NCI-H2107 treated with DMSO at 0.1 percent for 48 hours (cell line): ENCODE data around the gene MMP14.
"Not testable (repeated sequence)": the region's sequence is repeated elsewhere in the genome, so short reads cannot be mapped to it uniquely, and the experiment has no call there.

ENCODE experiments used
- DNase-seq: peaks from one replicate; lab custom pipeline; 2025; ENCODE audit not compliant: unreplicated experiment; lab: John Stamatoyannopoulos, UW

MMP14 gene

DNA sequence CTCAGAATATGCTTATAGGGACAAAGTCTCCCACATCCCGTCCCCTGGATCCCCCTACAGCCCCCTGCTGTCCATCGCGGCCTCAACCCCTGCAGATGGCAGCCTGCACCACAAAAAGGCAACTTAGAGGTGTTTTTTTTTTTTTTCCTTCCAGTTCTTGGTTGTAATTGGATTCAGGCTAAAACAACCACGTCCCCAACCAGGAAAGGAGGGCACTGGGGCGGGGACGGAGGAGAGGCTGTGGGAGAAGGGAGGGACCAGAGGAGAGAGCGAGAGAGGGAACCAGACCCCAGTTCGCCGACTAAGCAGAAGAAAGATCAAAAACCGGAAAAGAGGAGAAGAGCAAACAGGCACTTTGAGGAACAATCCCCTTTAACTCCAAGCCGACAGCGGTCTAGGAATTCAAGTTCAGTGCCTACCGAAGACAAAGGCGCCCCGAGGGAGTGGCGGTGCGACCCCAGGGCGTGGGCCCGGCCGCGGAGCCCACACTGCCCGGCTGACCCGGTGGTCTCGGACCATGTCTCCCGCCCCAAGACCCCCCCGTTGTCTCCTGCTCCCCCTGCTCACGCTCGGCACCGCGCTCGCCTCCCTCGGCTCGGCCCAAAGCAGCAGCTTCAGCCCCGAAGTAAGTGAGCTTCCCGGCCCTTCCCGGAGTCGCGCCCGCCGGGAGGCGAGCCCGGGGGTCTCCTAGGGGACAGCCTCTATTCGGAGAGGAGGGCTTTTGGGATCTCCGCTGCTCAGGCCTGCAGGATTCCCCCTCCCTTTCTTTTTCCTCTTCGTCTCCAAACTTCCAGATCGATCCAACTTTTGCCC, at the start of gene MMP14:
MMP14 (plus strand) TSS at position 285 of the 813 bp plus-strand sequence; CDS start at position 518, 233 bp downstream.
- DNase-seq: no peak

DNA sequence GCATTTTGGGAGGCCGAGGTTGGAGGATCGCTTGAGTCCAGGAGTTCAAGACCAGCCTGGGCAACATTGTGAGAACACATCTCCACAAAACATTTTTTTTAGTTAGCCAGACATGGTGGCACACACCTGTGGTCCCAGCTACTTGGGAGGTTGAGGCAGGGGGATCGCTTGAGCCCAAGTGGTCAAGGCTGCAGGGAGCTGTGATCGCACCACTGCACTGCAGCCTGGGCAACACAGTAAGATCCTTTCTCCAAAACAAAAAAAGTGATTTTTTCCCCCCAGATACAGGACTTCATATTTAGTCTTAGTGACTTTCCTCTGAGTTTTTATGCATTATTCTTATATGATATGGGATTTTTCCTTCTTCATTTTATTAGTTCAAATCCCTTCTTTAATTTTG, 49.7 kb upstream of the MMP14 start:
- DNase-seq: no peak

DNA sequence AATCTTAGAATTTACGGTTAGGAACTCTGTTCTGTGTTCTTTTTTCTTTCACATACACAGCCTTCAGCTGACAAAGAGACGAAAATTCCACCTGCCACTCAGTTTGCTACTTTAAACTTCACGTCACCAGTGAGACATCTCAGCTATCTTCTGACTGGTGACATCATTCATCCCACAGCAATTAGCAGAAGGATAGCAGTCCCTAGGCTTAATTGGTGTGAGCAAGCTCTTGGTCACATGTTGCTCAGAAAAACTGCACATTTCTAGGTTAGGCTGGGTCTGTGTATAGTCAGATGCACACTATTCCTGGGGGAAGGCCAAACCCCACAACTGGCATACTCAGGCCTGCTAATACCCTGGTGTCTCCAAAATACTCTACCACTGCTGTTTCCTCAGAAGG, 45.1 kb upstream of the MMP14 start:
- no peak for DNase-seq

DNA sequence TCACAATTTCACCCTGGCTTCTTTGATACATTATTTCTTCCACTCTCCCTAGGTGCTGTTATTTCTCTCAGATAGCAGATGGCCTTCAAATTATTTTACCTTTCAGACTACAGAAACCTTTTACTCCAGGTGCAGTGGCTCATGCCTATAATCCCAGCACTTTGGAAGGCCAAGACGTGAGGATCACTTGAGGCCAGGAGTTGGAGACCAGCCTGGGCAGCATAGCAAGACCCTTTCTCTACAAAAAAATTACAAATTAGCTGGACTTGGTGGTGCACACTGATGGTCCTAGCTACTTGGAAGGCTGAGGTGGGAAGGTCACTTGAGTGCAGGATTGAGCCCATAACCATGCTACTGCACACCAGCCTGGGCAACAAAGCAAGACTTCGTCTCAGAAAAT, 44.2 kb upstream of the MMP14 start:
- DNase-seq: no peak

DNA sequence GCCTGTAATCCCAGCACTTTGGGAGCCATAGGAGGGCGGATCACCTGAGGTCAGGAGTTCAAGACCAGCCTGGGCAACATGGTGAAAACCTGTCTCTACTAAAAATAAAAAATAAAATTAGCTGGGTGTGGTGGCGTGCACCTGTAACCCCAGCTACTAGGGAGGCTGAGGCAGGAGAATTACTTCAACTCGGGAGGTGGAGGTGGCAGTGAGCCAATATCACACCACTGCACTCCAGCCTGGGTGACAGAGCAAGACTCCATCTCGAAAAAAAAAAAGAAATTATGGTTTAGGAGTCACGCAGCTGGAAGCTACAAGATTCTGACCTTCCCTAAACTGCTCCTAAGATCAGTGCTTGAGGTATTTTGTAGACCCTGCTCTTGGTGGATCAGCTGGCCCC, 42.8 kb upstream of the MMP14 start:
- DNase-seq: not testable (repeated sequence)

DNA sequence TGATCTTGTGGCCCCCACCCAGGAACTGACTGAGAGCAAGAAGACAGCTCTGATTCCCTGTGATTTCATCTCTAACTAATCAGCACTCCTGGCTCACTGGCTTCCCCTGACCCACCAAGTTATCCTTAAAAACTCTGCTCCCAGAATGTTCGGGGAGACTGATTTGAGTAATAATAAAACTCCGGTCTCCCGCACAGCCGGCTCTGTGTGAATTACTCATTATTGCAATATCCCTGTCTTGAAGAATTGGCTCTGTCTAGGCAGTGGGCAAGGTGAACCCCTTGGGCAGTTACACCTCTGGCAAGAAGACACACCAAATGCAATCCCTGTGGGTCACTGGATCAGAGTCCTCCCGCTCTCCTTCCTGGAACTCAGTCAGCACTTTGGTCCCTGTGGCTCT, 42.4 kb upstream of the MMP14 start:
- DNase-seq: no peak

DNA sequence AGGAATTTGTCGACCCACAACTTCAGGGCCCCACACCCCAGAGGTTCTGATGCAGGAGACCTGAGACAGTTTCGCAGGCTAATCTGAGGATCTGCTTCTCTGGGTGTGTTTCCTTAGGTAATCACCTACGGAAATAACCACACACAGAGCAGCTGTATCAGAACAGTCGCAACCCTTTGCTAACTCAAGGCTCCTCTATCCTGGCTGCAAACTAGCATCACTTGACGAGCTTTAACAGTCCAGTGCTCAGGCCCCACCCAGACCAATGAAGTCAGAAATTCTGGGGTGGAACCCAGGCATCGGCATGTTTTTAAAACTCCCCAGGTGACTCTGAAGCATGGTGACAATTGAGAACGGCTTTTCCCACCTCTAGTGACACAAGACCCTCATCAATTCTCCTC, 41.8 kb upstream of the MMP14 start:
- no peak for DNase-seq

DNA sequence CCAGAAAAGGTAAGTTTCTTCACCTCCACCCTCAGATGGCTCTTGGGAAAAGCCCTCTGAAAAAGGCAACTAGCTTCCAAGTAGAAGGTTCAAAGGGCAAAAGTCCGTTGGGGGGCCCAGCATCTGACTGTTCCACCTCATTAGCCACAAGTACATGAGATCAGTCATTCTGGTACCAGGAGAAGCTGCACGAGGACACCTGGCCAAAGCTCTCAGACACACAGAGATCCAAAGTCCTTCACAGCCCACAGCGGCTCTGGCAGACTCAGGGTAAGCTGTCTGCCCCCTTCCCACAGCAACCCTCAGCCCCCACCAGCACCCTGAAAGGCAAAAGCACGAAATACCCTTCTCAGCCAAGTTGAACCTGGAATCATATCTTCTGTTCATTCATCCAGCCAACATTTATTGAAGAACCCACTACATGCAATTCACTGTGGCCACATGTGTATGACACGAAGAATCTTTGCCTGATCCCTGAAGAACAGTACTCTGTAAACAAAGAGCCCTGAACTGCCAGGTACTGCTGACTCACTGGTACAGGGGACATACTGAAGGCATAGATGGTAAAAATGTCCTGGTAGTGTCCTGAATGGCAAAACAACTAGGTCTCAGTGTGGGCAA, 40.2 kb upstream of the MMP14 start:
- no peak for DNase-seq

DNA sequence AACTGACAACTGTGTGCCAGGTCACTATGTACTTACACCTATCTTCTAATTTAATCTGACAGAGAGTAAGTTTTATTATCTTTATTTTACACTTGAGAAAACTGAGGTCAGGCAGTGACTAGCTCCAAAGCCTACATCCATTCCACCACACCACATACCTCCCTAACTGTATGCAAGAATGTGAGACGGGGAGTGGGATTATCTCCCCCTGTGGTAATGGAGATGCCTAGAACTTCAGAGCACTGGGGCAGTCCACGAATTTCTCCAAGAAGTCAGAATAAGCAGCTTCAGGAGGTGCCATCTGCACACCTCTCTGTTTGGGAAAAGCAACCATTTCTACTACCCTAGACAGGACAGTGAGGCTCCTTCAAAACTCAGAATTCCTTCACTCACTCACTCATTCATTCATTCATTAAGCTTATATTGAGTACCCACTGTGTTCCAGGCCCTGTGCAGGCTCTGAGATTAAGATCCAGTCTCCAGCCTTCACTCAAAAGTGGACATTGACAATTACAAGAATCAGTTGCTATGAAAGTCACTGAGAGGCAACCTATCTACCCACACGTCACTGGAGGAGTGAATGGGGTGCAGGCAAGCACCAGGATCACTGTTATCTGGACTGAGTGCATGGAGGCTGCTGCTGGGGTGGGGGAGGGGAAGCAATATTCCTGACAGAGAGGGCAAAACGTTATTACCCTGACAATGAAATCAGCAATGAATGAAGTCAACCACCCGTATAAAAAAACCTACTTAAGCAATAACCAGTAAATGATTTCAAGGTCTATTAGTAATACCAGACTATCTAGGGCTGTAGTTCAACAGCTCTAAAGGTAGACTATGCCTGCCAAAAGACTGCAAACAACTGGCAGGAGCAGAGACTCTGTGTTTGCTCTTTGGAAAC, 39.1 kb upstream of the MMP14 start:
- DNase-seq: no peak

DNA sequence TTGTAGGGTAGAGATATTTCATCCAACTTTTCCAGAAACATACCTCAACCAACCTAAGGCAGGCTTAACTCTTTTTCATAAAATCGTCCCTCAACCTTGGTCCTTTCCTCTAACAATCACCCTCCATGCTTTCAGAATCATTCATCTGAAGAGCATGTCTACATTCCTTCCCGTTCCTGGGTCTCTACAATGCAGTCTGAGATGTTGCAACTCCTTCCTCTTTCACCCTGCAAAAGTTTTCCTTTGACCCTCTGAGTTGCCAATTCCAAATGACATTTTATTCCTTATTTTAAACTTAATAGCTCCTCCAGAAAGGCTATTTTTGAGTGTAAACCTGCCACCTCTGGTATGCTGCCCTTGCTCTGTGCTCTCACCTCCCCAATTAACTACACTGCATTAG, 37.9 kb upstream of the MMP14 start:
- no peak for DNase-seq

DNA sequence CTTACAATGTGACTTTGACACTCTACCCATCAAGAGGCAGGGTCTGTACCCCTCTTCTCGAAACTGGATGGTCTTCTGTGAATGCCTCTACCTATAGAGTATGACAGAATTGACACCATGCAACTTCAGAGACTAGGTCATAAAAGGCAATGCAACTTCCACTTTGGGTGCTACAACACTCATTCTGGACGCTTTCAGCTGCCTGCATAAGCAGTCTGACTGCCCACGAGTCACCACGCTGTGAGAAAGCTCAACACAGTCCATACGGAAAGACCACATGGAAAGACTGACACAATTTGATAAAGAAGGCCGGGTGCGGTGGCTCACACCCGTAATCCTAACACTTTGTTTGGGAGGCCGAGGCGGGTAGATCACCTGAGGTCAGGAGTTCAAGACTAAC, 36.0 kb upstream of the MMP14 start:
- DNase-seq: no peak

DNA sequence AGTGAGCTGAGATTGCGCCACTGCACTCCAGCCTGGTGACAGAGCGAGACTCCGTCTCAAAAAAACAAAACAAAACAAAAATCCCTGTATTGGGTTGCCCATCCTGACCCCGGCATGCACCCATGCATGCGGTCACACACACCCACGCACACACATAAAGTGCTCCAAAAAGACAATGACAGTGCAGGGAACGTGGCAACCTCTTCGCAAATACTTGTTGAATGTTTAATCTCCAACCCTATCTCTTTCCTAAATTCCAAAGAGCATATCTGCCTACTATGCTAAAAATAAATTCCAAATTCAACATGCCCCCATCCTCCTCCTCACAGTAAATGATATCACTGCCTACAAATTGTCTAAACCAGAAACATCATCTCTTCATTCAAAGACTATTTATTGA, 34.7 kb upstream of the MMP14 start:
- no peak for DNase-seq

DNA sequence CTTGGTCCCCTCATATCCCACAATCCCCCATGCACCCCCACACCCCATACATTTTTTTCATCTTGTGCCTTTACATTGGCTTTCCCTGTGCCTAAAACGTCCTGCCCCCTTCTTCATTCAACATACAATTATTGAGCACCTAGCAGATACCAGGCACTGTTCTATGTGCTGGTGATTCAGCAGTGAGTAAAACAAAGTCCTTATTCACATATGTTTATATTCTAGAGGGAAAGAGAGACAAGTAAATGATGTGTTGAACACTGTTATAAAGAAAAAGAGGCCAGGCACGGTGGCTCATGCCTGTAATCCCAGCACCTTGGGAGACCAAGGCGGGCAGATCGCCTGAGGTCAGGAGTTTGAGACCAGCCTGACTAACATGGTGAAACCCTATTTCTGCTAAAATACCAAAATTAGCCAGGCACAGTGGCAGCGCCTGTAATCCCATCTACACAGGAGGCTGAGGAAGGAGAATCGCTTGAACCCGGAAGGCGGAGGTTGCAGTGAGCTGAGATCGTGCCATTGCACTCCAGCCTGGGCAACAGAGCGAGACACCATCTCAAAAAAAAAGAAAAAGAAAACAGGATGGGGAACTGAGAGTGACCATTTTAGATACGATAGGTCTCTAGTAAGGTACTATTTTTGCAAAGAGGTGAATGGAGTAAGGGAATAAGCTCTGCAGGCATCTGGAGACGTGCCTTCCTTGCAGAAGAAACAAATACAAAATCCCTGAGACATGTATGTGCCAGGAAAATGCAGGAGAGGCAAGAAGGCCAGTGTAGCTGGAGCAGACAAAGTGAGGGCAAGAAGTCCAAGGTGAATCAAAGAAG, 33.3 kb upstream of the MMP14 start:
- no peak for DNase-seq

DNA sequence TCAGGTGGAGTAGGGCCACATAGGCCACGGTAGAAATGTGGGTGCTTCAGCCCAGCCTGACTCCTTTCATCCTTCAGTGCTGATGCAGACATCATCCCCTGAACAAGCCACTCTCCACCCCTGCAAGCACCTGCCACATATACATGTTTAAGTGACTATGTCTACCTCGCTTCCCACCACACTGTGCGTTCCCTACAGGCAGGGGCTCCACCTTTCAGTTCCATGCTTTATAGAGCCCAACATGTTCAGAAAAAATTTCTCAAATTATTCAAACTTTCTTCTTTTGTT, 32.8 kb upstream of the MMP14 start:
- DNase-seq: no peak

DNA sequence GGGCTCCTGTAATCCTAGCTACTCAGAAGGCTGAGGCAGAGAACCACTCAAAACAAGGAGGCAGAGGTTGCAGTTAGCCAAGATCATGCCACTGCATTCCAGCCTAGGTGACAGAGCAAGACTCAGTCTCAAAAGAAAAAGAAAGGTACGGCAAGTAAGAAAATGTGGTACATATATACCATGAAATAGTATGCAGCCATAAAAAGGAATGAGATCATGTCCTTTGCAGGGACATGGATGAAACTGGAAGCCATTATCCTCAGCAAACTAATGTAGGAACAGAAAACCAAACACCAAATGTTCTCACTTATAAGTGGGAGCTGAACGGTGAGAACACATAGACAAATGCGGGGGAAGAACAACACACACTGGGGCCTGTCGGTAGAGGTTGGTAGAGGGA, 31.1 kb upstream of the MMP14 start:
- not testable (repeated sequence) for DNase-seq

DNA sequence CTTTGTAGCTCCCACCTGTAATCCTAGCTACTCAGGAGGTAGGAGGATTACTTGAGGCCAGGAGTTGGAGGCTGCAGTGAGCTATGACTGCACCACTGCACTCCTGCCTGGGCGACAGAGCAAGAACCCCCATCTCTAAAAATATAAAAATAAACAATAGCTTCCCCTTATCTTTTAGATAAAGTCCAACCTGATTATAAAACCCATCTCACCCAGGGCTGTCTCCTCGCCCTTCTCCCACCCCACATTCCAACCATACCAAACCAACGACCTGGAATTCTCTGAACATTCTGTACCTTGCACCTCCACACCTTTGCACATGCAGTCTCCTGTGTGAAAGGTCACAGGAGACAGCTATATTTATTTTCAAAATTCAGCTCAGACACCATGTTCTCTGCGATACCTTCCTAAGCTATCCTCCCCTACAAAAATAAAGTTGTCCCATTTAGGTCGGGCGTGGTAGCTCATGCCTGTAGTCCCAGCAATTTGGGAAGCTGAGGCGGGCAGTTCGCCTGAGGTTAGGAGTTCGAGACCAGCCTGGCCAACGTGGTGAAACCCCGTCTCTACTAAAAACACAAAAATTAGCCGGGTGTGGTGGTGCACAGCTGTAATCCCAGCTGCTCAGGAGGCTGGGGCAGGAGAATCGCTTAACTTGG, 28.8 kb upstream of the MMP14 start:
- DNase-seq: no peak

DNA sequence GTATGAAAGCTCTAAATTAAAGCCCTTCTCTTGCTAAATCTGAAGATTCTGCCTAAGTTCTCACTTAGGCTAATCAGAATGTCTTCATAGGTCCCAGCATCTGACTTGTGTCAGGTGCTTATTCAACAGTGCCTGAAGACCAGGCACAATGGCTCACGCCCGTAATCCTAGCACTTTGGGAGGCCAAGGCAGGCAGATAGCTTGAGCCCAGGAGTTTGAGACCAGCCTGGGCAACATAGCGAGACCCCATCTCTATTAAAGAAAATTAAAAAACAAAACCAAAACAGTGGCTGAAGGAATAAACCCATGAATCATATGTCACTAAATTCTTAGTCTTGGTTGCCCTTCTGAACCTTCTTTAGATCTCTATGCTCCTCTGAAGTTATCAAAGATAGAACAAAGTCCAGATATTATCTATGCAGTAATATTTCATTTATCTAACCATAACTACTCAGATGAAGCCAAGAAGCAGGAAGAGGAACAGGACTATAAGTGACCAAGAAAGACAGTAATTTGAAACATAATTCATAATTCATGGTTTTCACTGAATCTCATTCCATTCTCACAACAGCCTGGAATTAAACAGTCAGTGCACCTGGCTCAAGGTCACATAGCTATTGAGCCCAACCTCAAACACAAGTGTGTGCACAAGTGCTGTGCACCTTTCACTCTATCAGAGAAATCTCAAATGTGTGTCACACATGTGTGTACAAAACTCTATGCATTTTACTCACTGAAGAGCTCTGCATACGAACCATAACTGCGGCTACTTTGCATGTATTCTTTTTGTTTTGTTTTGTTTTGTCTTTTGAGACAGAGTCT, 27.8 kb upstream of the MMP14 start:
- DNase-seq: no peak

DNA sequence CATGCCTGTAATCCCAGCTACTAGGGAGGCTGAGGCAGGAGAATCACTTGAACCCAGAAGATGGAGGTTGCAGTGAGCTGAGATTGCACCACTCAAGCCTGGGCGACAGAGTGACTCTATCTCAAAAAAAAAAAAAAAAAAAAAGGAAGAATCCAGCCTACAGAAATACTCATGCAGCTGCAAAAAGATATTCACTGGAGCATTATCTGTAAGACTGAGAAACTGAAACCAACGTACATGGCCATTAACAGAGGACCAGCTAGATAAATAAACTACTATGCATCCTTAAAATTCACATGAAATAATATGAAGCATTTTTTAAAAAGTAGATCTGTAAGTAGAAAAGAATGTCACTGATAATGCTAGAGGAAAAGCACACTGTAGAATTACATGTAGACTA, 24.7 kb upstream of the MMP14 start:
- DNase-seq: no peak

DNA sequence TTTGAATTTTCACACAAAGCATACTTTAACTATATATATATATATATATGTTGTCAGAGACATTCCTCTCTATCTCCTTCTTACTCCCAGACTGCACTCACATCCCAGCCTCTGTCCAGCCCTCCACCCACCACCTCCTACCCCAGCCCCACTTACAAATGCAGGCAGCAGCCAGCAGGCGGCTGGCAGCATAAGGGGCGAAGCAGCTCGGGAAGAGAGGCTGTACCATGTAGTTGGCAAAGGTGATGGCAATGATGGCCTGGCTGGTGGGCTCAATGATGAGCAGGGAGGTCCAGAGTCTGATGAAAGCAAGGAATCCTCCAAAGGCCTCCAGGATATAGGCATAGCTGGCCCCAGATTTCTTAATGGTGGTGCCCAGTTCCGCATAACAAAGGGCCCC, 23.6 kb upstream of the MMP14 start:
- no peak for DNase-seq

DNA sequence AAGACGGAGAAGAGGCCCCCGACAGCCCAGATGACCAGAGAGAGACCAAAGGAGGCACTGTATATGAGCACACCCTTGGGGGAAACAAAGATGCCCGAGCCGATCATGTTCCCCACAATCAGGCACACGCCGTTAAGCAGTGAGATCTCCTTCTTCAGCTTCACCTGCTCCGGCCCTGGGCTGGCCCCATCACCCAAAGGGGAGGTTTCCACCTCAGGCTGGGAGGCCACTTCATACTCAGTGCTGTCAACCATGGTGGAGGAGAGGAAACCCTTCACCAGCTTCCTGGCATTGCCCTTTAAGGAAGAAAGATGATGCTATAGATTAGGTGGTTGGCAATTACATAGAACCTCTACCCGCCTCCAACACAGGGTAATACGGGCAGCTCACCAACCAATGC, 23.2 kb upstream of the MMP14 start:
- DNase-seq: no peak
